Astrocyte of the spinal cord (primary cell): Measurements from ENCODE around the gene MDM2.

Experiments
- DNase-seq: peaks from one replicate; pipeline ENCODE4 v3.0.0; 2011; ENCODE audit warnings: low read depth, low spot score
- H3K4me3 ChIP-seq: 2 replicates; pipeline ENCODE4 v1.5.1; 2011; ENCODE audit warnings: low read depth, mild to moderate bottlenecking, low read length, moderate library complexity
- CTCF ChIP-seq: IDR thresholded peaks from 2 replicates; pipeline ENCODE4 v1.5.1; 2012; ENCODE audit warnings: low read depth, mild to moderate bottlenecking, low read length, inconsistent platforms
- in situ Hi-C: cut with HindIII; loops from 2 replicates; pipeline ENCODE4 v1.10.0; 2017; ENCODE audit warnings: low sequenced_read_pairs

Gene MDM2

GRCh38 chr12:68821357-68822188 is 13.6 kb downstream of the MDM2 start:
- in situ Hi-C loops: no loop called here
- no peak for DNase-seq
- TF ChIP-seq CTCF: no peak
- H3K4me3 ChIP-seq: no peak overlapping the region

- in situ Hi-C loops: no loop called here
- no peak for TF ChIP-seq CTCF
- no peak overlapping the region for H3K4me3 ChIP-seq
- DNase-seq: peak; percentile 54
These were observed 15.7 kb downstream of the MDM2 start for GRCh38 chr12:68823696-68824095.

- in situ Hi-C loops: no loop called here
- DNase-seq: no peak
- no peak for TF ChIP-seq CTCF
- H3K4me3 ChIP-seq: no peak overlapping the region
These were observed 16.2 kb downstream of the MDM2 start for GRCh38 chr12:68824131-68824530.

- H3K4me3 ChIP-seq: no peak overlapping the region
- in situ Hi-C loops: no loop called here
- DNase-seq: no peak
- no peak for TF ChIP-seq CTCF
These were observed 16.7 kb downstream of the MDM2 start for GRCh38 chr12:68824597-68825250.

- in situ Hi-C loops: no loop called here
- no peak for TF ChIP-seq CTCF
- no peak for DNase-seq
- H3K4me3 ChIP-seq: no peak overlapping the region
These were observed 17.7 kb downstream of the MDM2 start for GRCh38 chr12:68825569-68826217.

GRCh38 chr12:68827895-68828671 is 20.1 kb downstream of the MDM2 start:
- no peak for TF ChIP-seq CTCF
- H3K4me3 ChIP-seq: no peak overlapping the region
- in situ Hi-C loops: no loop called here
- no peak for DNase-seq
